ENCODE measurements around the gene IGF1R. TPM values are rescaled to one million over a fixed set of nuclear protein-coding genes. Genes with fewer than 3 reads are reported as not detected.
A peak's percentile ranks its signal among the peaks of the same experiment; 100 is the strongest.

IGF1R gene
- total and polyA plus RNA-seq, 2 of the 13 experiments (the other 11 are each of a cell fraction or from before 2014, with no cell fraction given) = 15.9 to 18.4 TPM

- TF ChIP-seq ARID2 (CRISPR knock-in tag; IDR thresholded peaks at IDR 0.05; ENCODE audit: borderline replicate concordance) (no peak), ZNF264 (CRISPR knock-in tag; IDR thresholded peaks at IDR 0.05) (0 out of 2 replicates have a peak, but pooled peaks have one; percentile 36), ZBTB39 (CRISPR knock-in tag; IDR thresholded peaks at IDR 0.05) (no peak), NRL (CRISPR knock-in tag; IDR thresholded peaks at IDR 0.05; ENCODE audit: borderline replicate concordance) (no peak), GABPA (IDR thresholded peaks at IDR 0.05; ENCODE audit: low read depth, low read length) (no peak), GABPA (CRISPR knock-in tag; IDR thresholded peaks at IDR 0.05; ENCODE audit: low read depth) (no peak), THAP11 (CRISPR knock-in tag; IDR thresholded peaks at IDR 0.05) (no peak), TOE1 (CRISPR knock-in tag; IDR thresholded peaks at IDR 0.05) (no peak), ELF1 (CRISPR knock-in tag; IDR thresholded peaks at IDR 0.05) (no peak), ZNF703 (CRISPR knock-in tag; IDR thresholded peaks at IDR 0.05; ENCODE audit: borderline replicate concordance) (no peak), SMAD3 (CRISPR knock-in tag; IDR thresholded peaks at IDR 0.05) (no peak), MTA1 (CRISPR knock-in tag; IDR thresholded peaks at IDR 0.05; ENCODE audit: borderline replicate concordance) (no peak), MAFG (CRISPR knock-in tag; IDR thresholded peaks at IDR 0.05) (no peak), ZNF407 (CRISPR knock-in tag; IDR thresholded peaks at IDR 0.05; ENCODE audit: not compliant biosample characterization) (no peak), ZFP1 (CRISPR knock-in tag; IDR thresholded peaks at IDR 0.05) (no peak), ZNF136 (CRISPR knock-in tag; IDR thresholded peaks at IDR 0.05; ENCODE audit: low read depth) (no peak), MXI1 (IDR thresholded peaks at IDR 0.05; ENCODE audit: borderline replicate concordance, low read depth, low read length) (no peak), SUZ12 (IDR thresholded peaks at IDR 0.05; ENCODE audit: low read depth, low read length) (no peak), FOXK1 (CRISPR knock-in tag; IDR thresholded peaks at IDR 0.05; ENCODE audit: borderline replicate concordance, low read depth) (no peak)
- TF ChIP-seq, protein P1, sequence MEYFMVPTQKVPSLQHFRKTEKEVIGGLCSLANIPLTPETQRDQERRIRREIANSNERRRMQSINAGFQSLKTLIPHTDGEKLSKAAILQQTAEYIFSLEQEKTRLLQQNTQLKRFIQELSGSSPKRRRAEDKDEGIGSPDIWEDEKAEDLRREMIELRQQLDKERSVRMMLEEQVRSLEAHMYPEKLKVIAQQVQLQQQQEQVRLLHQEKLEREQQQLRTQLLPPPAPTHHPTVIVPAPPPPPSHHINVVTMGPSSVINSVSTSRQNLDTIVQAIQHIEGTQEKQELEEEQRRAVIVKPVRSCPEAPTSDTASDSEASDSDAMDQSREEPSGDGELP (IDR thresholded peaks at IDR 0.05; ENCODE audit: borderline replicate concordance, low read depth) = 0 out of 2 replicates have a peak, but pooled peaks have one; percentile 21
These were observed 86.3 kb downstream of the IGF1R start (continued) for GRCh38 chr15:98734466-98735199.
